Glutamatergic neuron (in vitro differentiated cells): ENCODE measurements around the gene SPDYE2. TPM values are rescaled to one million over a fixed set of nuclear protein-coding genes. Genes with fewer than 3 reads are reported as not detected.
"Not testable (repeated sequence)": the region's sequence is repeated elsewhere in the genome, so short reads cannot be mapped to it uniquely, and the experiment has no call there.

ENCODE experiments used
- DNase-seq: peaks from one replicate; pipeline ENCODE4 v3.0.0; 2022
- H3K27ac Mint-ChIP-seq: one replicate; pipeline ENCODE4 v1.8.0; 2020; ENCODE audit warnings: mild to moderate bottlenecking, mixed read lengths, inconsistent platforms; ENCODE audit not compliant: unreplicated experiment
- H3K27me3 Mint-ChIP-seq: one replicate; pipeline ENCODE4 v1.8.0; 2020; ENCODE audit warnings: mild to moderate bottlenecking, moderate library complexity, mixed read lengths, inconsistent platforms; ENCODE audit not compliant: unreplicated experiment
- H3K36me3 Mint-ChIP-seq: one replicate; pipeline ENCODE4 v1.8.0; 2020; ENCODE audit warnings: mild to moderate bottlenecking, mixed read lengths, inconsistent platforms; ENCODE audit not compliant: unreplicated experiment
- H3K4me1 Mint-ChIP-seq: one replicate; pipeline ENCODE4 v1.8.0; 2020; ENCODE audit warnings: mild to moderate bottlenecking, low read depth, mixed read lengths, inconsistent platforms; ENCODE audit not compliant: unreplicated experiment
- H3K4me3 Mint-ChIP-seq: one replicate; pipeline ENCODE4 v1.8.0; 2020; ENCODE audit warnings: mild to moderate bottlenecking, mixed read lengths, inconsistent platforms; ENCODE audit not compliant: unreplicated experiment
- H3K9me3 Mint-ChIP-seq: one replicate; pipeline ENCODE4 v1.8.0; 2020; ENCODE audit warnings: mild to moderate bottlenecking, moderate library complexity, mixed read lengths, inconsistent platforms; ENCODE audit not compliant: unreplicated experiment
- total RNA-seq: library from RNA; stranded (reverse); fragmentation: NEBNext Ultra II Directional; extraction: Animal tissue kit (Norgen Biotek cat#: 25700); gene quantifications from one replicate; pipeline ENCODE4 v1.2.1, GENCODE V29; 2021; ENCODE audit not compliant: unreplicated experiment

Gene SPDYE2
- total RNA-seq, 1 donor from 2014 or later = not detected

- not testable (repeated sequence) for H3K9me3 Mint-ChIP-seq, H3K4me1 Mint-ChIP-seq, H3K4me3 Mint-ChIP-seq, H3K36me3 Mint-ChIP-seq, H3K27me3 Mint-ChIP-seq, DNase-seq, H3K27ac Mint-ChIP-seq
These were observed 38.8 kb downstream of the SPDYE2 start for GRCh38 chr7:102589857-102590256.

DNA sequence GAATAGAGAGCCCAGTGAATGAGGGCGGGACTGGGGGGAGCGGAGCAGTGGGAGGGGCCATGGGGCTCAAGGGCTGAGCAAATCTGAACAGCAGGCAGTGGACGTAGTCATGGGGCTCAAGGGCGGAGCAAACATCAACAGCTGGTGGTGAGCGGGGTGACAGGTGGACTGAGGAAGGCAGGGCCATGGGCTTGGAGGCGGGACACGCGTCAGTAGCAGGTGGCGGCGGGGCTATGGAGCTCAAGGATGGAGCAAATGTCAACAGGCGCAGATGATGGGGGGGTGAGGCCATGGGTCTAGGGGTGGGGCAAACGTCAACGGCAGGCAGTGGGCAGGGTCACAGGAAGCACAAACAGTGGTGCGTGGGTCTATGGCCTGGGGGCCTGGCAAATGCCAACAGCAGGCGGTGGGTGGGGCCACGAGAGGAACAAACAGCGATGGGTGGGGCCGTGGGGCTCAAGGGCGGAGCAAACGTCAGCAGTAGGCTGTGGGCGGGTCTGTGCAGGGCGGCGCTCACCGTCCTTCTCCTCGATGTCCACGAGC is 41.5 kb downstream of the SPDYE2 start:
- DNase-seq = peak; percentile 75
- H3K4me3 Mint-ChIP-seq, H3K9me3 Mint-ChIP-seq, H3K27me3 Mint-ChIP-seq, H3K36me3 Mint-ChIP-seq, H3K27ac Mint-ChIP-seq, H3K4me1 Mint-ChIP-seq: not testable (repeated sequence)

DNA sequence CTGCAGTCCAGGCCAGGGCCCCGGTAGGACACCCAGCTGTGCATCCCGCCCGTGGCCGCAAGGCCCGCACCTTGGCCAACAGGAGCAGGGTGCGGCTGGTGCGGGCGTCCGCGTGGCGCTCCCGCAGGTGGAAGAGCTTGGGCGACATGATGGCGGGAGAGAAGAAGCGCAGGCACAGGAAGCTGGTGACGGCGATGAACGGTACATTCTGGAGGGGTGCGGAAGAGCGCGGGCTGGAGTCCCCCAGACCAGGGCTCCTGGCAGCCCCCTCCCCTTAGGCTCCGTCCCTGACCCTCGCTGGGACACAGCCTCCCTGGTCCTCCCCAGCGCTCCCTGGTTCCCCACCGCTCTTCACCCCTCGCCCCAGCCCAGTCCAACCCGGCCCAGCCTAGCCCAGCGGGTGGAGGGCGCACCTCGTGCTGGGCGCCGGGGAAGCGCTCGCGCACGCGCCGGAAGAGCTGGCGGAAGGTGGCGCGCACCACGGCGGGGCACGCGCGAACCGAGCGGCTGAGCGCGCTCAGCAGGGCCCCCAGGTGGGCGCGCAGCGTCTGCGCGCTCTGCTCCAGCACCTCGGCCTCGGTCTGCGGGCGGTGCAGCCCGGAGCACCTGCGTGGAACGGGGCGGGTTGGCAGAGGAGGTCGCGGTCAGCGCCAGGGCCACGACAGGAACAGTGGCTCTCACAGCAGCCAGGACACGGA is 42.8 kb downstream of the SPDYE2 start:
- not testable (repeated sequence) for H3K4me3 Mint-ChIP-seq, H3K4me1 Mint-ChIP-seq, H3K27me3 Mint-ChIP-seq, H3K36me3 Mint-ChIP-seq, H3K27ac Mint-ChIP-seq, DNase-seq, H3K9me3 Mint-ChIP-seq

- not testable (repeated sequence) for H3K9me3 Mint-ChIP-seq, H3K27me3 Mint-ChIP-seq, H3K27ac Mint-ChIP-seq, H3K4me3 Mint-ChIP-seq, H3K36me3 Mint-ChIP-seq, H3K4me1 Mint-ChIP-seq, DNase-seq
These were observed 45.0 kb downstream of the SPDYE2 start for GRCh38 chr7:102596036-102596435.

GRCh38 chr7:102599699-102600098 is 48.7 kb downstream of the SPDYE2 start:
- H3K27ac Mint-ChIP-seq, H3K4me1 Mint-ChIP-seq, DNase-seq, H3K36me3 Mint-ChIP-seq, H3K9me3 Mint-ChIP-seq, H3K4me3 Mint-ChIP-seq, H3K27me3 Mint-ChIP-seq: not testable (repeated sequence)

DNA sequence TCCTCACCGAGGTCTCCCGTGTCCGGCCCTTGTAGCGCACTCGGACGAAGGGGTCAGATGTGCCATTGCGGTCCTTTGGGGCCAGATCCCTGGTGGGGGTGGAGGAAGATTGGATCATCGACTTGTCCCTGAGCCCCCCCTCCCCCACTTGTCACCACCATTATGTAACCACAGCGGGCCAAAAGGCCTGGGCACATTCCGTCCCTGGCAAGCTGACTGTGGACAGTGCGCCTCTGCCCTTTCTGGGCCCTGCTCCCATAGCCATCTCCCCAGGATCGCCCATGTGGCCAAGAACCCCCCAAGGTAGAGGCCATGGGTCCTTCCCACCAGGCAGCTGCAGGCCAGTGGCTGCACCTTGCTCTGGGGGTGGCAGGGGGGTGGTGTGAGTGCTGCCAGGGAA is 51.3 kb downstream of the SPDYE2 start:
- not testable (repeated sequence) for DNase-seq, H3K4me1 Mint-ChIP-seq, H3K36me3 Mint-ChIP-seq, H3K4me3 Mint-ChIP-seq, H3K27me3 Mint-ChIP-seq, H3K27ac Mint-ChIP-seq, H3K9me3 Mint-ChIP-seq

DNA sequence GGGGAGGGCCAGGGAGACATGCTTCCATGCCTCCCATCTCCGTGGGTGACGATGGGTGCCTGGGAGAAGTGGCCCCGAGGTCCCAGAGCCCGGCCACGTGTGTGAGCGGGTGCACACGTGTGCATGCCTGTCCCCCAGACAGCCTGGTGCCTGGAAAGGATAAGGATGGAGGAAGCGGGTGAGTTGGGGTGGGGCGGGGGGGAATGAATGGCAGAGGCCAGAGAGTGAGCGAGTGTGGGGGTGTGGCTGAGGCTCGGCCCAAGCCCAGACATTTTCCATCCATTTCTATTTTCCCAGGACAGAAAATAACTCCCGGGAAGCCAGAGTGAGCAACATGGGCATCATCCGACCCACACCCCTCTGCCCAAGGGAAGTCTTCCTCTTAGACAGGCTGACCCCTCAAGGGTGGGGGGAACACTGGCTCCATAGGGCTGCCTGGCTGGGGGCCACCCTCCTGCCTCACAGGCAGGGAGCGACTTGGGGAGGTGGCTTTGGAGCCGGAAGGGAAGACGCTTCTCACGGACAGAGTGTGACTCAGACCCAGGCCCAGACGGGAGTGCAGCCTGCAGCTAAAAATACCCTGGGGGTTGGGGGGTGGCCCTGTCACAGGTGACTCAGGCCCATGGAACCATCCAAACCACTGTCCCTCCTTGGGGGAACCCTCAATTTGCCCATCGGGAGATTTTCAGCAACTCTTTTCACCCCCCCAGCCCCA is 53.6 kb downstream of the SPDYE2 start:
- not testable (repeated sequence) for H3K4me3 Mint-ChIP-seq, DNase-seq, H3K36me3 Mint-ChIP-seq, H3K4me1 Mint-ChIP-seq, H3K27ac Mint-ChIP-seq, H3K9me3 Mint-ChIP-seq, H3K27me3 Mint-ChIP-seq

GRCh38 chr7:102606848-102607247 is 55.8 kb downstream of the SPDYE2 start:
- H3K4me1 Mint-ChIP-seq, DNase-seq, H3K9me3 Mint-ChIP-seq, H3K27ac Mint-ChIP-seq, H3K4me3 Mint-ChIP-seq, H3K36me3 Mint-ChIP-seq, H3K27me3 Mint-ChIP-seq: not testable (repeated sequence)

DNA sequence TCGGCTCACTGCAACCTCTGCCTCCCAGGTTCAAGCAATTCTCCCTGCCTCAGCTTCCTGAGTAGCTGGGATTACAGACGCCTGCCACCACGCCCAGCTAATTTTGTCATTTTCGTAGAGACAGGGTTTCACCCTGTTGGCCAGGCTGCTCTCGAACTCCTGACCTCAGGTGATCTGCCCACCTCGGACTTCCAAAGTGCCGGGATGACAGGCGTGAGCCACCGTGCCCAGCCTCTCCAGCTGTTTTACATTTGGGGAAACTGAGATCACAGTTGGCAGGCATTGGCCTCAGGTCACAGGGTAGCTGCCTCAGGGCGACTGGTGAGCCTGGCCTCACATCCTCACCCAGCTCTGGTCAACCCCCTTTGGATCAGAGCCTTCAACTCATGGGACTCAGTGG is 58.7 kb downstream of the SPDYE2 start:
- not testable (repeated sequence) for H3K4me1 Mint-ChIP-seq, H3K27me3 Mint-ChIP-seq, H3K9me3 Mint-ChIP-seq, H3K4me3 Mint-ChIP-seq, H3K27ac Mint-ChIP-seq, H3K36me3 Mint-ChIP-seq, DNase-seq

- H3K36me3 Mint-ChIP-seq, H3K4me3 Mint-ChIP-seq, H3K27me3 Mint-ChIP-seq, H3K27ac Mint-ChIP-seq, H3K9me3 Mint-ChIP-seq, H3K4me1 Mint-ChIP-seq, DNase-seq: not testable (repeated sequence)
These were observed 59.4 kb downstream of the SPDYE2 start for GRCh38 chr7:102610441-102610840.

DNA sequence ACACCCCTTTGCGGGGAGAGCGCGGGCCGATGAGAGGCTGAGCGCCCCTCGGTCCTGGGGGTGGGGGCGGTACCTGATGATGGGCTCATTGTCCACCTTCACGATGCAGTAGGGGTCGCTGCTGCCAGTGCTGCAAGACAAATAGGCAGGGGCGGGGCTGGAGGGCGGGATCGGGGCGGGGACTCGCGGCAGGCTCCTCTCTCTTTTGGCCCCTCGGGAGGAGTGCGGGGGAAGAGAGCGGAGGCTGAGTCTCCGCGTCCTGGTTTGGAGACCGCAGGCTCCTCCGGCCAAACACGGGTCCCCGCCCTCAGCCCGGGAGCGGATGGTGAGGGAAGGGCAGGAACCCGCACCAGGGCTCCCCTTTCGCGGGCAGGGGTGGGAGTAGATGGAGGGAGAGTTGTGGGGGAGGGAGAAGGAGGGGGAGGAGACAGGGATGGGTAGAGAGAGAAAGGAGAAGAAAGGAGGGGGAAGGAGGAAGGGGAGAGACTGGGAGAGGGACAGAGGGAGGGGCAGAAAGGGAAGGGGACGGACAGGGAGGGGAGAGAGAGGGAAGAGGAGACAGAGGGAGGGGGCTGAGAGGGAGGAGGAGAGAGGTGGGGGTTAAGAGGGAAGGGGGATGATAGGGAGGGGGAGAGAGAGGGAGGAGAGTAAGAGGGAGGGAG is 60.1 kb downstream of the SPDYE2 start:
- H3K27me3 Mint-ChIP-seq, DNase-seq, H3K9me3 Mint-ChIP-seq, H3K27ac Mint-ChIP-seq, H3K4me1 Mint-ChIP-seq, H3K36me3 Mint-ChIP-seq, H3K4me3 Mint-ChIP-seq: not testable (repeated sequence)

GRCh38 chr7:102611675-102612325 is 60.8 kb downstream of the SPDYE2 start:
- H3K27me3 Mint-ChIP-seq, H3K4me1 Mint-ChIP-seq, H3K36me3 Mint-ChIP-seq, H3K4me3 Mint-ChIP-seq, H3K9me3 Mint-ChIP-seq, H3K27ac Mint-ChIP-seq: not testable (repeated sequence)
- DNase-seq = peak; percentile 48
